GM10248 (cell line): ENCODE results near the gene GALNT14.

Experiments
- CTCF ChIA-PET: fragments of 300-600 bp; sonication (Branson Sonifier 250); formaldehyde crosslinking; extraction: SDS; loops from one replicate; lab custom pipeline; 2021; ENCODE audit warnings: antibody characterized with exemption; lab: Yijun Ruan, JAX
- POLR2A ChIA-PET: fragments of 350-650 bp; sonication (Branson Sonifier 250); formaldehyde crosslinking; extraction: SDS; loops from one replicate; lab custom pipeline; 2020; ENCODE audit warnings: antibody characterized with exemption; lab: Yijun Ruan, JAX
- DNase-seq: peaks from one replicate; pipeline ENCODE4 v3.0.0; 2012; ENCODE audit errors: extremely low spot score
- TF ChIP-seq, protein P1 (sequence below): IDR thresholded peaks from 2 replicates; pipeline ENCODE4 v1.5.1; 2012; ENCODE audit warnings: mild to moderate bottlenecking, low read depth; ENCODE audit errors: extremely low read depth, missing control alignments, control extremely low read depth

The GALNT14 gene

DNA sequence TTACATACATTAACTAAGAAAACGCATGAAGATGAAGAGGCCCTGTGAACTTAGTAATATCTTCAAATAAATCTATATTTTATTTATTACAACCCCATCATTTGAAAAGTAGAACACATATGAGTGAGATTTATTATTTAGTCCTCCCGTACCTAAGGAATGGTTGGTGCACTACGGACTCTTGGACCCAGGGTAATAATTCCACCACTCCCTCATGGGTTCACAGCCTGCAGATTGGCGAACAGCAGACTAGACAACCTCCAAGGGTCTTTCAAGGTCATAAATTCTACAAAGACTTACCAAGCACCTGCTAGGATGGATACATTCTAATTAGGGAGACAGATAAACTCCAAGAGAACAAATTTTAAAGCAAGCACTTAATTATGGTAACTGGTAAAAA lies 51.6 kb downstream of the GALNT14 start:
- ChIA-PET POLR2A (no interaction called here), CTCF (no interaction called here)
- TF ChIP-seq, protein P1, sequence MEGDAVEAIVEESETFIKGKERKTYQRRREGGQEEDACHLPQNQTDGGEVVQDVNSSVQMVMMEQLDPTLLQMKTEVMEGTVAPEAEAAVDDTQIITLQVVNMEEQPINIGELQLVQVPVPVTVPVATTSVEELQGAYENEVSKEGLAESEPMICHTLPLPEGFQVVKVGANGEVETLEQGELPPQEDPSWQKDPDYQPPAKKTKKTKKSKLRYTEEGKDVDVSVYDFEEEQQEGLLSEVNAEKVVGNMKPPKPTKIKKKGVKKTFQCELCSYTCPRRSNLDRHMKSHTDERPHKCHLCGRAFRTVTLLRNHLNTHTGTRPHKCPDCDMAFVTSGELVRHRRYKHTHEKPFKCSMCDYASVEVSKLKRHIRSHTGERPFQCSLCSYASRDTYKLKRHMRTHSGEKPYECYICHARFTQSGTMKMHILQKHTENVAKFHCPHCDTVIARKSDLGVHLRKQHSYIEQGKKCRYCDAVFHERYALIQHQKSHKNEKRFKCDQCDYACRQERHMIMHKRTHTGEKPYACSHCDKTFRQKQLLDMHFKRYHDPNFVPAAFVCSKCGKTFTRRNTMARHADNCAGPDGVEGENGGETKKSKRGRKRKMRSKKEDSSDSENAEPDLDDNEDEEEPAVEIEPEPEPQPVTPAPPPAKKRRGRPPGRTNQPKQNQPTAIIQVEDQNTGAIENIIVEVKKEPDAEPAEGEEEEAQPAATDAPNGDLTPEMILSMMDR: no peak
- no peak for DNase-seq

DNA sequence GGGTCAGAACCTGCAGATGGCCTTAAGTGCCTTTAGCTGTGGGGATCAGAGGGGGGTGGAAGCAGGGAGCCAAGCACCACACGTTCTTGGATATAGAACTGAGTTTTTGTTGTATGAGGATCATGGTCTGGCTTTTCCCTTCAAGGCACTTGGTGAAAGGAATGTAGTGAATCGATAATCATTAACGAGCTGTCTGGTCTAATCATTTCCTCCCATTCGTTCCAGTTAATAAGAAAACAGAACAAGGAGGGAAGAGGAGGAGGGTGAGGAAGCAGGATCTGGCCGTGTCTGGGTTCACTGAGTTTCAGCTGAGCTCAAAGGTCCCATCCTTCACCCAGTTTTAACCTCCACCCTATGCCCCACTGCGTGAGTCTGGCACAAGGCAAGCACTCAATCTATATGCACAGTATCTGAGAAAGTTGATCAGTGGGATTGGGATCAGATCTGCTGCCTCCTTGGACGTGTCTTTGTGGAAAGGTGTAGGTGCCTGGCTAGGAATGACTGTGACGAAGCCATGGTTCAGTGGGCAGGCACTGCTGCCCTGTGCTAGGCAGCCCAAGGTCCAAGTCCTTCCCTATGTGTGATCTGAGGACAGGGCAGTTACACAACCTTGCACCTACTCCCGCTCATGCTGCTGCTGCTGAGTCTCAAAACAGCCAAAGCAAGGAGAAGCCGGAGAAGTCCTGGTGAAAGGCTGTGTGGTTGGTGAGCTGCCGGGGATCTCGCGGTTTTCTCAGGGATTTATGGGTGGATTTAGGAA lies 54.8 kb downstream of the GALNT14 start:
- DNase-seq: no peak
- TF ChIP-seq, protein P1: no peak
- ChIA-PET POLR2A (interaction anchor here (0.5 kb wide), 1 partner anchor 29 kb away, joined by 3 read pairs; no protein-coding TSS in a partner anchor), CTCF (interaction anchor here (1.0 kb wide), 1 partner anchor 10 kb away, joined by 3 read pairs; no protein-coding TSS in a partner anchor)

DNA sequence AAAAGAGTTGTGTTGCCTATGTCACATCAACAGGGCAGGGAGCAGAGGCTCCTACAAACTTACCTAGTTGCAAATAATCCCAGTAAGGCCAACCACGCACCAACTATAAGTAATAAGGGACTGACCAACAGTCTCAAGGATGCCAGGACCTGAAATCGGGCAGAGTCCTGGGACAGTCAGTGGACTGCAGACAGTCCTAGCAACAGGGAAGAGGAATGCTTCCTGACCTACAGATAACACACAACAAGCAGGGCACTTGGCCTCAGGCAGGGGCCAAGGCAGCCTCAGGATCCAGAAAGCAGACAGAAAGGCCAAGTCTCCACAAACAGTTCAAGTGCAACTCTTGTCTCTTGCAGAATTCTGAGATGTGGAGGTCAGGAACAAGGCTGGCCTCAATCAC lies 56.2 kb downstream of the GALNT14 start:
- ChIA-PET CTCF (interaction anchor here (1.0 kb wide), 1 partner anchor 56 kb away, joined by 4 read pairs; the partner anchor contains the start of gene GALNT14), POLR2A (no interaction called here)
- TF ChIP-seq, protein P1: no peak
- no peak for DNase-seq

DNA sequence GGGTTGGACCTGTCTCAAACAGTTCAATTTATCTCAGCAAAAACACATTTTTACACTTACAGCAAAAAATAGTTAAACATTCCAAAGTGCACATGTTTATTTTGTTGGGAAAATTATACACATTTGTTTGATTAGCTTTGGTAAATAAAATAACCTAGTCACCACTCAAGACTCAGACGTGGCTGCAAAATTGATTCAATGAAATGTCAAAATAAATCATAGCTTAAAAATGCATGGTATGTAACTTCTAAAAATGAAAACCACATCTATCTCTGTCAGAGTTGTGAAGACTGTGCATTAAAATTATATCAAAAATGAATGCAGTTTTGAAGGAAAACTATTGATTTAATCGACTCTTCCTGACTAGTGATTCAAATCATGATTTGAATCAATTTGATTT lies 56.7 kb downstream of the GALNT14 start:
- no peak for DNase-seq
- TF ChIP-seq, protein P1: no peak
- CTCF ChIA-PET: interaction anchor here (1.0 kb wide), 1 partner anchor 57 kb away, joined by 4 read pairs; the partner anchor contains the start of gene GALNT14
- POLR2A ChIA-PET: no interaction called here

DNA sequence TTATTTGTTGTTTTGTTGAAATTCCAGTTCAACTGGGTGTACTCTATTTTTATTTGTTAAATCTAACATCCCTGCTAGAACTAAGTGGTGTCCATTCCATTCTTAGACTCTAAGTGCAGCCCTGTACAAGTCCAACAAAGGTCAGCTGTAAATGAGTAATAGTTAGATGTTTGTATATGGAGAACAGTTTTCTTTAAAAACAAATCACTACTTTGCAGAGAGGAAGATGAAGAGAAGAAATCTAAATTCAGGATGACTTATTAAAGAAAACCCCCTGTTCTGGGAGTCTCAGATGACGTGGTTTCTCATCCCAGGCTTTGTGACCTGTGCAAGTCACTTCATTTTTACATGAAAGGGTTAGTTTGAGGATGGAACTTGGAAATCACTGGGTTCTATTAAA lies 57.9 kb downstream of the GALNT14 start:
- ChIA-PET POLR2A (no interaction called here), CTCF (no interaction called here)
- TF ChIP-seq, protein P1: no peak
- no peak for DNase-seq

DNA sequence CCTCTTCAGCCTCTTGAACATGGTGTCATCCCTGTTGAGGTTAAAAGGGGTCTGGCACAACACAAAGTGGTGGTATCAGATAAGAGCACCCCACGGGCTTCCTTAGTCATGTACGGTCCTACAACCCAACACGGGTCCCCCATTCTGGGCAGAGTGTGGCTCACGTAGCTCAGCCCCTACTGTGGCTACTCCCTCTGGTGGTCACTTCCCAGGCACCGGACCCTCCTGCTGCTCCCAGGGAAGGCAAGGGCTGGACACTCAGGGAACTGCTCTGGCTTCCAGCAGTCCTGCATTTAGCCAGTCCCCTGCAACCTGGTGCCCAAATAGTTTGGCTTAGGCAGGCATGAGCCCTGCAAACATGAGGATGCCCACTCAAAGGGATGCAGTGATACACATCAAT lies 58.6 kb downstream of the GALNT14 start:
- POLR2A ChIA-PET: no interaction called here
- CTCF ChIA-PET: no interaction called here
- TF ChIP-seq, protein P1: no peak
- DNase-seq: no peak
